ENCODE data around the gene ARRDC1.
"Not testable (repeated sequence)": the region's sequence is repeated elsewhere in the genome, so short reads cannot be mapped to it uniquely, and the experiment has no call there.

Gene ARRDC1

DNA sequence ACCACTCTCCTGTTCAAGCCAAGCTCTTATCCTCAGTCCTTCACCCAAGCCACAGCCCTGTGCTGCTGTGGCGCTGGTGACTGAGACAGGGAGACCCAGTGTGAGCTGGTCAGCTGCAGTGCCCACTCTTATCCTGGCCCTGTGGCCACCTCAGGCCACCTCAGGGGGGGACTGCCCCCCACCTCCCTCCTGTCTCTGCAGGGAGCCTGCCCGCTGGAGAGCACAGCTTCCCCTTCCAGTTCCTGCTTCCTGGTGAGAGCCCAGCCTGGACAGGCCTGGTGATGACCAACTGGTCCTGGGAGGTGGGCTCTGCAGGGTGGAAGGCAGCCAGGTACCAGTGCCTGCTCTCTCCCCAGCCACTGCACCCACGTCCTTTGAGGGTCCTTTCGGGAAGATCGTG lies 7.8 kb downstream of the ARRDC1 start:
- DNase-seq (ENCODE audit: low read depth in 1 of 2, low spot score in 1 of 2), result no peak

DNA sequence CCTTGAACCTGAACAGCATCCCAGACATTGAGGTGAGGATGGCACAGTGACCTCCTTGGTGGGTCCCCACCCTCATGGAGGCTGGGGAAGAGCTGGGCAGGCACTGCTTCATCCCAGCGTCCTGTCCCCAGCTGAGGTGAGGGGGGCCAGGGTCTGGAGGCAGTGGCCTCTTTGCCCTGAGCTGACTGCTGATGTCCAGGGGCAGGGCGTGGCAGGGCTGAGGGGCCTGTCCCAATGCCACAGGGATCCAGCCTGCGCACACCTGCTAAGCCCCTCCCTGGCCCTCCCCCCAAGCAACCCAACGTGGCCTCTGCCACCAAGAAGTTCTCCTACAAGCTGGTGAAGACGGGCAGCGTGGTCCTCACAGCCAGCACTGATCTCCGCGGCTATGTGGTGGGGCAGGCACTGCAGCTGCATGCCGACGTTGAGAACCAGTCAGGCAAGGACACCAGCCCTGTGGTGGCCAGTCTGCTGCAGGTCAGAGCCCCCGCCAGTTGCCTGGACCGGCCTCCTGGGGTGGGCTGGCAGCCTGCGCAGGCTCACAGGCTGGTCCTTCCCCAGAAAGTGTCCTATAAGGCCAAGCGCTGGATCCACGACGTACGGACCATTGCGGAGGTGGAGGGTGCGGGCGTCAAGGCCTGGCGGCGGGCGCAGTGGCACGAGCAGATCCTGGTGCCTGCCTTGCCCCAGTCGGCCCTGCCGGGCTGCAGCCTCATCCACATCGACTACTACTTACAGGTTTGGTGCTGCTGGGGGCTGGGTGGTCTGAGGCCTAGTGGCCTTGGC lies 8.4 kb downstream of the ARRDC1 start:
- no peak for DNase-seq (ENCODE audit: low read depth in 1 of 2, low spot score in 1 of 2)

DNA sequence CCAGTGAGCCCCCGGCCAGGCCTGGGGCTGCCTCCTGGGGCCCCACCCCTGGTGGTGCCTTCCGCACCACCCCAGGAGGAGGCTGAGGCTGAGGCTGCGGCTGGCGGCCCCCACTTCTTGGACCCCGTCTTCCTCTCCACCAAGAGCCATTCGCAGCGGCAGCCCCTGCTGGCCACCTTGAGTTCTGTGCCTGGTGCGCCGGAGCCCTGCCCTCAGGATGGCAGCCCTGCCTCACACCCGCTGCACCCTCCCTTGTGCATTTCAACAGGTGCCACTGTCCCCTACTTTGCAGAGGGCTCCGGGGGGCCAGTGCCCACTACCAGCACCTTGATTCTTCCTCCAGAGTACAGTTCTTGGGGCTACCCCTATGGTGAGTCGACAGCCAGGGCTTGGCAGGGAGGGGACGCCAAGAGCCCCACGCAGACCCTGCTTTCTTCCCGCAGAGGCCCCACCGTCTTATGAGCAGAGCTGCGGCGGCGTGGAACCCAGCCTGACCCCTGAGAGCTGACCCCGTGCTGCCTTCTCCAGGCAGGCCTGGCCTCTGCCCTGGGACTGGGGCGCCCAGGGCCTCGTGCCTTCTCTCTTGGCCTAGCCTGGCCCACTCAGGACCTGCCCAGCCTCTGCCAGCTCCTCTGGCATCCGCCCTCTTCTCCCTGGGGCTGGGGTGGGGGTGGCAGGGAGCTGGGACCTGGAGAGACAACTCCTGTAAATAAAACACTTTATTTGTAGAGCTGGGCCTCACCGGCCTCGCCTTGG lies 9.3 kb downstream of the ARRDC1 start:
- DNase-seq (ENCODE audit: low read depth in 1 of 2, low spot score in 1 of 2), result no peak

DNA sequence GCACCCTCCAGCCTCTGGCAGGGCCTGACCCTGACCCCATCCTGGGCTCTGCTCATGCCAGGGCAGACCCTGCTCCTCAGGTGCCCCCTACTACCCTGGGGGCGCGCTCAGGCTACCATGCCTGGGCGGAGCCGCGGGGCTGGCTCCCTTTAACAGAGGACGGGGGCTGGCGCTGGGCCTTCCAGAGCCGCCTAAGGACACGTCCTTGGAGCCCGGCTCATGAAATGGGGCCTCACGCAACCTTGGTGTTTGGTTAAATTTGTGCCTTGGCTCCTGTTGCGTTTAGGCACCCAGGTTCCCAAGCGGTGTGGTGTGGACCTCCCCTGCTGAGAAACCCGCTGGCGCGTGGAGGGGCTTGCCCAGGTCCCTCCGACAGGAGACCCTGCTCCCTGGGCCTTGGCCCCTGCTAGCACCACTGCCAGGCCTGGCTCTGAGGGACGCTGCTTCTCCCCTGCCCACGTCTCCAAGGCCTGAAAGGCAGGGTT lies 9.9 kb downstream of the ARRDC1 start:
- DNase-seq (ENCODE audit: low read depth in 1 of 2, low spot score in 1 of 2), result no peak

DNA sequence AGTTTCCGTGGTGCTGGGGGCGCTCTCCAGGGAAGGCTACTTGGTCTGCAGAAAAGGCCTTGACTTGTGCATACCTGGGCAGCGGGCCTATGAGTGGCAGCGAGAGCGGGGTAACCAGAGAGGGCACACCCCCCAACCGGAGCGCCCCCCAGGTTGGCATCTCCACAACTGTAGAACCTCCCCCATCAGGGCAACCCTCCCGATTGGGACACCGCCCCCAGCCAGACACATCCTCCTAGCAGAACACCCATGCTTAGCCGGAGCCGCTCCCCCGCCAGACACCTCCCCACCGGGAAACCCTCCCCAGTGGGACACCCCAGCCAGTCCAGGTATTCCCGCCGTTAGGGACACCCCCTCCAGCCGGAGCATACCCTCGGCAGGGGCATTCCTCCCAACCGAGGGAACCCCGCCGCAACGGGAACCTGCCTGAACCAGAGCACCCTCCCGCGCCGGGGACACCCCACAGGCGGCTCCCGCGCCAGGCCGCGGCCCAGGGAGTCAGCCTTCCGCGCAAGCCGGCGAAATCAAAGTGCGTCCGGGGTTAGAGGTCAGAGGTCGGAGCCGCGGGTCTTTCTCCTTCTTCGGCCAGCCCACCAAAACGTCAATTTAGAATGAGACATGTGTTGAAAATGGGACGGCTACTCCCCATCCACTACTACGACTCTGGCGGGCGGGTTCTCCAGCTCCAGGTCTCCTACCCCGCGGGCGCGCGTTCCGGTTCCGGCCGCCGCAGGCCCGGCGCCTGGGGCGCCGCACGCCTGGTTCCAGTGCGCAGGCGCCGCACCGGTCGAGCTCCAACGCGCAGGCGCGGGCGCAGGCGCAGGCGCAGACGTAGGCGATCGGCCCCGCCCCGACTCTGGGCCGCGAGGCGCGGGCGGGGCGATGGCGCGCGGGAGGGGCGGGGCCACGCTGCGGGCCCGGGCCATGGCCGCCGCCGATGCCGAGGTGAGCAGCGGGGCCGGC lies 12.9 kb downstream of the ARRDC1 start, which contains the start of gene EHMT1:
EHMT1 (plus strand) TSS at position 901 of the 963 bp plus-strand sequence; CDS start at position 925, 24 bp downstream.
- peak; percentile 86 for DNase-seq (ENCODE audit: low read depth in 1 of 2, low spot score in 1 of 2)

DNA sequence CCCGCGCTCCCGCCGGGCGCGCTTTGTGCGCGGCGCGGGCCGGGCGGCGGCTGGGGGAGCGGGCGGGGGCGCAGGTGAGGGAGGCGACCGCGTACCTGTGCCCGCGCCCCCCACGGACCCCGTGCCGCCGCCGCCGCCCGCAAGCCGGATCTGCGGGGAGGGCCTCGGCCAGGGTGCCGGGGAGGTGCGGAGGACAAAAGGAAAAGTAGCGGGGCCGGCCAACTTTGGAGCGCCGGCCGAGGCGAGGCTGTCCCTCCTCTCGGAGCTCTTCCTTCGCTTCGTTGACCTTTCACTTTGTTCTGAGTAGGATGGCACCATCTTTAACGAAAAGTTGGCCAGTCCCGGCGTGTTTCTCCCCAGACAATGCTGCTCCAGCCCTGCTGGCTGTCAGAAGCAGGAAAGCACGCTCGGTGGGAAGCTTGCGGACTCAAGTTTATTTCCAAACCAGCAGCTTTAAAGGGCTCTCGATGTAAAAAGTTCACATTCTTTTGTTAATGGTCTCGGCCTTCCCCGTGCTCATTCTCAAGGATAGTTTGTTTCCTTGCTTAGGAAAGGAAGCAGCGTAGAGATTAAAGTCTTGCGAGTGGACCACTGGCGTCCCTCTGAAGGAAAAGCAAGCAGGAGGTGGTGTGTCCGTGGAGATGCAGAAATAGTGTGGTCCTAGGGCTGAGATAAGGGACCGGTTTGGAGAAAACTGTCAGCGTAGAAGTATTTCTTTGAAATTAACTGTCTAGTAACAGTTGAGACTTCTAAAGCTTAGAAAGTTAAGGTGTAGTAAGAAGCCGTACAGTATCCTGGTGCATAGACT lies 14.0 kb downstream of the ARRDC1 start:
- no peak for DNase-seq (ENCODE audit: low read depth in 1 of 2, low spot score in 1 of 2)

DNA sequence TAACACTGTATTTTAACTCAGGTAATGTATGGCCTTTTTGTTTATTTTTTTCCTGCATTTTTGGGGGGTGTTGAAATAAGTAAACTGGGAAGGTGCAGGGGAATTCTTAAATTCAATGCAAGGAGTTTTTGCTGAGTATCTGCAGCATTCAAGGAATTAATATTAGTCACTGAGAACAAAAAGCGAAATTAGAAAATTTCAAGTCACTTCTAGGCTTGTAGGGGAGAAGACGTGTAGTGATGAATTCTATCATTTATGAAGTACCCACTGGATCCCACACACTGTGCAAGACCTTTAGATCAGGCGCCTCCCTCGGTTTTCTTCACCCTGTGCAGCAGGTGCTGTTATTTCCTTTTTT lies 14.5 kb downstream of the ARRDC1 start:
- DNase-seq (ENCODE audit: low read depth in 1 of 2, low spot score in 1 of 2), result no peak

DNA sequence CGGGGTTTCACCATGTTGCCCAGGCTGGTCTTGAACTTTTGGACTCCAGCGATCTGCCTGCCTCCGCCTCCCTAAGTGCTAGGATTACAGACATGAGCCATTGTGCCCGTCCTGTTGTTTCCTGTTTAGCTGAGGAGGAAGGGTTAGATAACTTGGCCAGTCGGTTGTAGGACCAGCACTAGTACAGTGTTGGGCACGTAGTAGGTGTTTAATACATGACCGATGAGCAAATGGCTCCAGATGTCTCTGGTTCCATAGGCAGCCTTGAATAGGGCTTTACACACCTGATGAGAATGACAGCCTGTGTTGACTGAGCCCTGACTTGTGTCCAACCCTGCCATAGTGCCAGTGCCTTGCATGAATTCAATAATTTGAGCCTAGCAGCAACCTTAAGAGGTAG lies 15.1 kb downstream of the ARRDC1 start:
- no peak for DNase-seq (ENCODE audit: low read depth in 1 of 2, low spot score in 1 of 2)

DNA sequence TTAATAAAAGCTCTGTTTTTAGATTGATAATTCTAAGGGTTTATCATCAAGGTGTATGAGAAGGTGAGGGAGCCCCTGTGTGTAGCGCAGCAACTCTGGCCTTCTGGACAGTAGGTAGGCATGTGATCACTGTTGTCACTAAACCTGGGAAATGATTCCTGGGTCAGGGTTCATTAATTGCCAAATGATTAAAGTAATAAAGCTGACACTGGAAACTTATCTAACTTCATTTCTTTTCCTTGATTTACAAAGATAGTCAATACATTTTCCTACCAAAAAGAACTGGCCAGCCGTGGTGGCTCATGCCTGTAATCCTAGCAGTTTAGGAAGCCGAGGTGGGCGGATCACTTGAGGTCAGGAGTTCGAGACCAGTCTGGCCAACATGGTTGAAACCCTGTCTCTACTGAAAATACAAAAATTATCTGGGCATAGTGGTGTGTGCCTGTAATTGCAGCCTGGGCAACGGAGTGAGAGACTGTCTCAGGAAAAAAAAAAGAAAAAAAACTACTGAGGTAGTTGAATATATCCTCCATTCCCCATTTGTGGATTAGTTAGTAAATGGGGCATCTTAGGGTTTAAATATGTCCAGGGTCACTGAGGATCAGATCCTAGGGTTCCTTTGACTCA lies 15.8 kb downstream of the ARRDC1 start:
- DNase-seq (ENCODE audit: low read depth in 1 of 2, low spot score in 1 of 2), result no peak

DNA sequence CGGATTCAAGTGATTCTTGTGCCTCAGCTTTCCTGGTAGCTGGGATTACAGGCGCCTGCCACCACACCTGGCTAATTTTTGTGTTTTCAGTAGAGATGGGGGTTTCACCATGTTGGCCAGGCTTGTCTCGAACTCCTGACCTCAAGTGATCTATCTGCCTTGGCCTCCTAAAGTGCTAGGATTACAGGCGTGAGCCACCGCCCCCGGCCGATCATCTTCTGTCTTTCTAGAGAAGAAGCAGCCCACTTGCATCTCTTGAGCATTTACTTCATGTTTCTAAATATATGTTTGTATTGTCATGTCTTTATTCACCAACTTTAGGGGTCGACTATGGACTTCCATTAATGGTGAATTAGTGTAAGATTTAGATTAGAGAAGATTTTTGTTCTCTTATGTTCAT lies 16.7 kb downstream of the ARRDC1 start:
- not testable (repeated sequence) for DNase-seq (ENCODE audit: low read depth in 1 of 2, low spot score in 1 of 2)

DNA sequence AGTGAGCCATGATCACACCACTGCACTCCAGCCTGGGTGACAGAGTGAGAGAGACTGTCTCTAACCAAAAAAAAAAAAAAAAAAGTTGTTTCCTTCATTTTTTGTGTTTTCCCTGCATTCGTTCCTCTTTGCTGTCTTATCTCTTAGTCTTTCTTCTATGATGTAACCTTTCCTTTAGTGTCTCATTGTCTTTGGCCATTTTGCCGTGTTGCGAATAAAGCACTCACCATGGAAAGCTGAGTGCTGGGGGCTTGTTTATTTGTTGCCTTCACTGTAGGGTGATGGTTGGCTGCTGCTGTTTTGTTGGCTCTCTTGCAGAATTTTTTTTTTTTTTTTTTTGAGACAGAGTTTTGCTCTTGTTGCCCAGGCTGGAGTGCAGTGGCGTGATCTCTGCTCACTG lies 21.0 kb downstream of the ARRDC1 start:
- DNase-seq (ENCODE audit: low read depth in 1 of 2, low spot score in 1 of 2), result no peak

DNA sequence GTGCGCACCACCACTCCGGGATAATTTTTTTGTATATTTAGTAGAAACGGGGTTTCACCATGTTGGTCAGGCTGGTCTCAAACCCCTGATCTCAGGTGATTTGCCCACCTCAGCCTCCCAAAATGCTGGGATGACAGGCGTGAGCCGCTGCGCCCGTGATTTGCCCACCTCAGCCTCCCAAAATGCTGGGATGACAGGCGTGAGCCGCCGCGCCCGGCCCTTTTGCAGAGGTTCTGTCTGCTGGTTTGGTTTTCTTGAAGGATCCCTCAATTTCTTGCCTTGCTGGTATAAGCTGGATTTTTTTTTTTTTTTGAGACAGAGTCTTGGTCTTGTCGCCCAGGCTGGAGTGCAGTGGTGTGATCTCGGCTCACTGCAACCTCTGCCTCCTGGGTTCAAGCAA lies 21.9 kb downstream of the ARRDC1 start:
- not testable (repeated sequence) for DNase-seq (ENCODE audit: low read depth in 1 of 2, low spot score in 1 of 2)

DNA sequence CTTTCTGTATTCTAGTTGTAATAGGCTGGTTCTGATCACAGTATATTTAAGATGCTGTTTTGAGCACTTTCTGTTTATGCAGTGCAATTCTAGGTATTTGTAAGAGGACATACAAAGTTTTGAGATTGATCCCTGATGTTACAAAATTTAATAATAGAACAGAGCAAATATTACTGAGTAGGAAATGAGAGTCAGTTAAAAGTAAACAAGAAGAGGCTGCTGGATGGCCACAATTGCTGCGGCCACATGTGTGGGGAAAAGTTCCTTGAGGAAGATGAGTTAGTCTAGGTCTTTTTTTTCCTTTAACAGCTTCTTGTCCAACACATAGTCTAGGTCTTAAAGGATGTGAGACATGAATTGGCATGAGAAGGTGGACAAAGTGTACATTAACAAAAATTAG lies 24.6 kb downstream of the ARRDC1 start:
- DNase-seq (ENCODE audit: low read depth in 1 of 2, low spot score in 1 of 2), result no peak

DNA sequence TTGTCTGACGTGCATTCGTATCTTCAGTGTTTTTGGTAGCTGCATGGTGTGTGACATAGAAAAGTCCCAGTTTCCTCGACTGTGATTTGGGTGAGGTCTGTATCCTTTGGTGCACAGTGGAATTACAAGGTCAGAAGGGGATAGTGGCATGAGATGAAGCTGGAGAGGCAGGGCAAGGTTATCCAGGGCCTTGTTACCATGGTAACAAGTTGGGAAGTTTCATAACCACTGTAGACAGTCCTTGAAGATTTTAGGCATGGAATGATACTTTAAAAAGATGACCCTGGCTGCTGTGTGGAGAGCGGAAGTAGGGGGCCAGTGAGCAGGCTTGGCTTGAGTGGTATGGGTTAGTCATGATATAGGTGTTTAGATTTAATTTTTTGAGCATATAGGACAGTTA lies 25.2 kb downstream of the ARRDC1 start:
- DNase-seq (ENCODE audit: low read depth in 1 of 2, low spot score in 1 of 2), result no peak

DNA sequence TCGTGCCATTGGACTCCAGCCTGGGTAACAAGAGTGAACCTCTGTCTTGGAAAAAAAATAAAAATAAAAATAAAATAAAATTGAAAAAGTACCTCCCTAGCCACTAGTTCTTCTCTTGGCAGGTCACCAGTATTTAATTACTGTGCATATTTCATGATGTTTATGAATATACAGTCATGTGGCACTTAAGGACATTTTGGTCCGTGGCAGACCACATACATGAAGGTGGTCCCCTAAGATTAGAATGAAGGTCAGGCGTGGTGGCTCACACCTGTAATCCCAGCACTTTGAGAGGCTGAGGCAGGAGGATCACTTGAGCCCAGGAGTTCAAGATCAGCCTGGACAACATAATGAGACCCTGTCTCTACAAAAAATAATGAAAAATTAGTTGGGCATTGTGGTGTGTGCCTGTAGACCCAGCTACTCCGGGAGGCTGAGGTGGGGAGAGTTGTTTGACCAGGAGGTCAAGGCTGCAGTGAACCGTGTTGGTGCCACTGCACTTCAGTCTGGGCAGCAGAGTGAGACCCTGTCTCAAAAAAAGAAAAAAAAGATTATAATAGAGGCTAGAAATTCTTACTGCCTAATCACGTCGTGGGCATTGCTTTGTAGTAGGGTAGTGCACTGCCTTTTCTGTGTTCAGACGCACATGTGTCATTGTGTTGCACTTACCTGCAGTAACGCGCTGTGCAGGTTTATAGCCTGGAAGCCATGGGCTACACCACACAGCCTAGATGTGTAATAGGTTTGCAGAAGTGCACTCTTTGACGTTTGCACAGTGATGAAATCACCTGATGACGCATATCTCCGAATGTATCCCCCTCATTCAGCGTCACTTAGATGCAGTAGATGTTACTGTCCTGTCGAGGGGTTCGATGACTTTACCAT lies 26.1 kb downstream of the ARRDC1 start:
- DNase-seq (ENCODE audit: low read depth in 1 of 2, low spot score in 1 of 2), result no peak

DNA sequence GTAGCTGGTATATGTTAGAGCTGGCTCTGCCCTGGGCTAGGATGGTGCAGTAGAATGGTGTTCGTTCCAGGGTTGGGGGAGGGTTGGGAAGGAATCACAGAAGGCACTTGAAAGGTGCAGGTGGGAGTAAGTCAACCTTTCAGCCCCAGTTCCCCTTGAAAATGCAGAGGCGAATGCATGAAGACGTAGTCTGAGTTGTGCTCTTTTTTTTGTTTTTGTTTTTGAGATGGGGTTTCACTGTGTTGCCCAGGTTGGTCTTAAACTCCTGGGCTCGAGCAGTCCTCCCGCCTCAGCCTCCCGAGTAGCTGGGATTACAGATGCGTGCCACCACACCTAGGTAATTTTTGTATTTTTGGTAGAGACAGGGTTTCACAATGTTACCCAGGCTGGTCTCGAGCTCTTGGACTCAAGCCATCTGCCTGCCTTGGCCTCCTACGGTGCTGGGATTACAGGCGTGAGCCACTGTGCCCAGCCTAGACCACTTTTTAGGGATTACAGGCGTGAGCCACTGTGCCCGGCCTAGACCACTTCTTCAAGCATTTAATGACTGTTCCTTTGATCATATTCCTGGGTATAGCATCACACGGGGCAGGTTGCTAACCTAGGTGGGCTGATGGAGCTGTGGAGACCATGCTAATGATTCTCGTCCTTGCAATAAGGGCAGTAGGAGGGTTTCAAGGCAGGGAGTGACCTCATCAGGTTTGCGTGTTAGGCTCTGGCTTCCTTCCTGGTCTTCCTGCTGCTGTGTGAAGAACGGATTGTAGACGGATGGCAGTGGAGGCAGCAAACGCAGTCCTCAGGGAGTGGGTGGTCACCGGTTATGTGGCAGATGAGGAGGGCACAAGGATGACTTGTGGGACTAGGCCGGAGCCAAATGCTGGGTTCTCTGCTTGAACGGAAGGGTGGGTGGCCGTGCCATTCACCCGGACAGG lies 27.0 kb downstream of the ARRDC1 start:
- no peak for DNase-seq (ENCODE audit: low read depth in 1 of 2, low spot score in 1 of 2)

DNA sequence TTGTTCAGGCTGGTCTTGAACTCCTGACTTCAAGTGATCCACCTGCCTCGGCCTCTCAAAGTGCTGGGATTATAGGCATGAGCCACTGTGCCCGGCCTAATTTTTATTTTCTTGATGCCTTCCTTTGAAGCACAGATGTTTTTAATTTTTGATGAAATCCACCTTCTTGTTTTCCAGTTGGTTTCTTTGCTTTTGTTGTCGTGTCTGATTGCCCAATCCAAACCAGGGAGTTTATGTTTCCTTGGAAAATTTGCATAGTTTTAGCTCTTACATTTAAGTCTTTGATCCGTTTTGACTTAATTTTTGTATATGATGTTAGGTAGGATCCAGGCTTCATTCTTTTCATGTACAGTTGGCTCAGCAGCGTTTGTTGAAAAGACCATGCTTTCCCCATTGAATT lies 28.5 kb downstream of the ARRDC1 start:
- DNase-seq (ENCODE audit: low read depth in 1 of 2, low spot score in 1 of 2), result no peak

DNA sequence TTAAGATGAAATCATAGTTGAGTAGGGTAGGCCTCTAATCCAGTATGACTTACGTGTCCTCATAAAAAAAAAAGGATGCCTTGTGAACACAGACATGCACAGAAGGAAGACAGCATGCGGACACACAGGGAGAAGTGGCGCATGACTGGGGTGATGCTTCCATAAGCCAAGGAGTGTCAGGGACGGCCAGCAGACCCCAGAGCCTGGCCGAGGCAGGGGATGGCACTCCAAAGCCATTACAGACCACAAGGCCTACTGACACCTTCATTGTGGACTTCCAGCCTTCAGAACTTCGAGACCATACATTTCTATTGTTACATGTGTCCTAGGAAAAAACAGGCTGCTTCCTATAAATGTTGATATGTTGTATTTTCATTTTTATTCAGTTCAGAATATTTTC lies 33.2 kb downstream of the ARRDC1 start:
- DNase-seq (ENCODE audit: low read depth in 1 of 2, low spot score in 1 of 2), result no peak
